D721Med (cell line): ENCODE measurements around the gene IRGQ.

Experiments used
- DNase-seq: peaks from one replicate; pipeline ENCODE4 v3.0.0; 2011; ENCODE audit warnings: low spot score; ENCODE audit not compliant: insufficient read length
- FAIRE-seq: peaks from 2 replicates; lab custom pipeline; 2011; peaks lifted over from hg19 to GRCh38; lab: Jason Lieb, UNC
- TF ChIP-seq, protein P1 (sequence below): IDR thresholded peaks from 2 replicates; pipeline ENCODE4 v1.5.1; 2012; ENCODE audit warnings: mild to moderate bottlenecking, control low read depth; ENCODE audit not compliant: insufficient read depth; ENCODE audit errors: missing control alignments

Gene IRGQ

DNA sequence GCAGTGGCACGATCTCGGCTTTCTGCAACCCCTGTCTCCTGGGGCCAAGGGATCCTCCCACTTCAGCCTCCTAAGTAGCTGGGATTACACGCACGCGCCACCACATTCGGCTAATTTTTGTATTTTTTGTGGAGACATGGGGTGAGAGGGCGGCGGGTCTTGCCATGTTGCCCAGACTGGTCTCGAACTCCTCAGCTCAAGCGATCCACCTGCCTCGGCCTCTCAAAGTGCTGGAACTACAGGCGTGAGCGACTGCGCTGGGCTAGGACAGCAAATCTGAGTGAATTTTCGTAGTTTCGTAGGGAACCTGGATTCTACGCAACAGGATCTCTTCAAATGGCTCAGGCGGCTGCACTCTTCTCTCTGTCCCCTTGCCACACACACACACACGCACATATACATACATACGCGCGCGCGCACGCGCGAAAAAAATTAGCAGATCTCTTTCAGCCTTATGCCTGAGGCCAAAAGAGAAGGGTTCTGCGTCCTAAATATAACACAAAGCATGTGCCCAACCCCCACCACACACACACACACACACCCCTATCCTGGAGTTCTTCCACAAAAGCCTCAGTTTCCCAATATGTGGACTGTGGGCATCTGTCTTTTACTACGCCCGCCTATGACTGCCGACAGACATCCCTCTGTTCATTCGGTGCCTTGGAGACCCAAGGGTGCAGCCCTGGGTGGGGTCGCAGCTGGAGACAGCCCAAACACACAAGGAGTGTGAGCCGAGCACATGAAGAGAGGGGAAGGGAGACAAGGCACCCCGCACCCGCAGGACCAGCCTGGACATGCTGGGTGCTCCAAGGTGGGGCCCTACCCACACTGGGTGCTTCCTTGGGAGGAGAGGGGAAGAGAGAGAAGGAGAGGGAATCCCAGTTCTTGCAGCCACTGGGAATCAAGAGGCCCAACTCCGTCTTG lies 19.7 kb downstream of the IRGQ start:
- DNase-seq = no peak
- no peak for FAIRE-seq

DNA sequence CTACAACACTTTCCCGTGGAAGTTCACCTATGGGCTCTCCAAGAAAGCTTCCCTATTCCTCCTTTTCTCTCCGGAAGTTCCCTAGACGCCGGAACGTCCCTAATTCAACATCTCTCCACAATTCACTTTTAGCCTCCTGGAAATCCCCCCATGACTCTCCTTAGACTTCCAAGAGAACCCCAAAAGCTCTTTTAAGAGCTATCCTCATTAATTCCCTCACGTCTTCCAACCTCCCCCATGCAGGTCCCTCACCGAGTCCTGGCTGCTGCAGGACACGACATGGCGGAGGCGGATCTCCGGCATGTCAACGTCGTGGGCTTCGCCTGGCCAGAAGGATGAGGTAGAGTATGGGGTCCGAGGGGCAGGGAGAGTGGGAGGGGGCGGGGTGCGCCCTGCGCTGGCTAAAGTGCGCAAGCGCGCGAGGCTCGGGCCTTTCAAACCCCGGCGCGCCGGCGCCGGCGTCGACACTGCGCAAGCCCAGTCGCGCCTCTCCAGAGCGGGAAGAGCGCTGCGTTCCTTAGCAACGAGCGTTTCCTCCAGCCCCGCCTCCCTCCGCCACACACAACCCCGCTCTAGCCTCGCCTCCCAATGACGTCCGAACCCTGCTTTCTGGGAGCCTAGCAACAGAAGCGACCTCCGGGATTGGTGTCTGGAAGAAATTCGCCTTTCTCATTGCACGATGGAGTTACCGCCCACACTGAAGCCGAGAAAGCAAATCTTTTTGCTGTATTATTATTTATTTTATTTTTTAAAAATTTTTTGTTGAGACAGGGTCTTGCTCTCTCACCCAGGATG lies 20.6 kb downstream of the IRGQ start, which contains the start of the genes PINLYP and XRCC1:
Gene PINLYP (plus strand): TSS at position 646 of the 795 bp plus-strand sequence. CDS start 1,391 bp downstream, outside the sequence.
Gene XRCC1 (minus strand): TSS at position 372 of the 795 bp plus-strand sequence. CDS start 69 bp downstream, at position 303.
- peak; percentile 88 for DNase-seq
- no peak for FAIRE-seq
- TF ChIP-seq, protein P1, sequence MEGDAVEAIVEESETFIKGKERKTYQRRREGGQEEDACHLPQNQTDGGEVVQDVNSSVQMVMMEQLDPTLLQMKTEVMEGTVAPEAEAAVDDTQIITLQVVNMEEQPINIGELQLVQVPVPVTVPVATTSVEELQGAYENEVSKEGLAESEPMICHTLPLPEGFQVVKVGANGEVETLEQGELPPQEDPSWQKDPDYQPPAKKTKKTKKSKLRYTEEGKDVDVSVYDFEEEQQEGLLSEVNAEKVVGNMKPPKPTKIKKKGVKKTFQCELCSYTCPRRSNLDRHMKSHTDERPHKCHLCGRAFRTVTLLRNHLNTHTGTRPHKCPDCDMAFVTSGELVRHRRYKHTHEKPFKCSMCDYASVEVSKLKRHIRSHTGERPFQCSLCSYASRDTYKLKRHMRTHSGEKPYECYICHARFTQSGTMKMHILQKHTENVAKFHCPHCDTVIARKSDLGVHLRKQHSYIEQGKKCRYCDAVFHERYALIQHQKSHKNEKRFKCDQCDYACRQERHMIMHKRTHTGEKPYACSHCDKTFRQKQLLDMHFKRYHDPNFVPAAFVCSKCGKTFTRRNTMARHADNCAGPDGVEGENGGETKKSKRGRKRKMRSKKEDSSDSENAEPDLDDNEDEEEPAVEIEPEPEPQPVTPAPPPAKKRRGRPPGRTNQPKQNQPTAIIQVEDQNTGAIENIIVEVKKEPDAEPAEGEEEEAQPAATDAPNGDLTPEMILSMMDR = no peak

More for the DNA sequence above, 19.7 kb downstream of the IRGQ start:
- TF ChIP-seq, protein P1 = no peak

DNA sequence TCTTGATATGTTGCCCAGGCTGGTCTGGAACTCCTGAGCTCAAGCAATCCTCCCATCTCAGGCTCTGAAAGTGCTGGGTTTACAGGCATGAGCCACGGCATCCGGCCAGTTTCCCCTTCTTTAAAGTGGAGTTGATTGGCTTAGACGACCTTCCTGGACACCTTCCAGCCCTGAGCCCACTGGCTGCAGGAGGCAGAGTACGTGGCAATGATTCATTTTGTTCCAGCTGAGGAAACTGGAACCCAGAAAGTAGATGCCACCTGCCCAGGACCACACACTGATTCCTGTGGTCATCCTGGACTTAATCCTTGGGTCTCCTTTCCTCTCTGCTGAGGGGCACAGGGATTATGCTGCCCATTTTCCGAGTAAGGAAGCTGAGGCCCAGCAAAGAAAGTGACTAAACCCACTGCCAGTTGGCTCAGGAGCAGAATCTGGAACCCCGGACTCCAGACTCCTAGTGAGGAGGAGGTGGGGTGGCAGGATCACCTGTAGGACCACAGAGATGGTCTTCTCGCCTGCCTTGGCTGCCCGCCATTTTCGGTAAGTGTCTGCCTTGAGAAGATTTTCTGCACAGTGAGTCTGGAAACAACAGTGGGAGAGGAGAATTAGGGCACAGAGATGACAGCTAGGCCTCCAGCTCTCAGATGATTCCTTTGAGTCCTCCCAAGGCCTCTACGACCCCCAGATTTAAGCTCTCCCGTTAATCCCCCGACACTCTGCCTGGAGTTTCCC lies 21.3 kb downstream of the IRGQ start:
- DNase-seq (no peak), FAIRE-seq (no peak)

DNA sequence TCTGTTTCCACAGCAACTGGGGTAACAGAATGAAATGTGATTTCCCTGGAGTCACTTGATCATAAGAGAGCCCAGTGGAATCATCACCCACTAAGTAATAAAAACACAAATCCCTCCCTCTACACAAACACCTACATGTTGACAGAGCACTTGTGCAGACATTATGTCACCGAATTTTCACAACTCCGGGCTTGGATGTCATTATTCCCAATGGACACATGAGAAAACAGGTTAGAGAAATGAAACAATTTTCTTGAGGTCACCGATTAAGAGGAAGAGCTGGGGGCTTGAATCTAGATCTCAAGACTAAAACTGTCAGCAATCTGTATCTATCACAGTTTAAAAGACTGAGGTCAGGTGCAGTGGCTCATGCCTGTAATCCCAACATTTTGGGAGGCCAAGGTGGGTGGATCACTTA lies 23.8 kb downstream of the IRGQ start:
- no peak for FAIRE-seq
- TF ChIP-seq, protein P1 = no peak
- no peak for DNase-seq

More for the DNA sequence above, 21.3 kb downstream of the IRGQ start:
- TF ChIP-seq, protein P1 = no peak

DNA sequence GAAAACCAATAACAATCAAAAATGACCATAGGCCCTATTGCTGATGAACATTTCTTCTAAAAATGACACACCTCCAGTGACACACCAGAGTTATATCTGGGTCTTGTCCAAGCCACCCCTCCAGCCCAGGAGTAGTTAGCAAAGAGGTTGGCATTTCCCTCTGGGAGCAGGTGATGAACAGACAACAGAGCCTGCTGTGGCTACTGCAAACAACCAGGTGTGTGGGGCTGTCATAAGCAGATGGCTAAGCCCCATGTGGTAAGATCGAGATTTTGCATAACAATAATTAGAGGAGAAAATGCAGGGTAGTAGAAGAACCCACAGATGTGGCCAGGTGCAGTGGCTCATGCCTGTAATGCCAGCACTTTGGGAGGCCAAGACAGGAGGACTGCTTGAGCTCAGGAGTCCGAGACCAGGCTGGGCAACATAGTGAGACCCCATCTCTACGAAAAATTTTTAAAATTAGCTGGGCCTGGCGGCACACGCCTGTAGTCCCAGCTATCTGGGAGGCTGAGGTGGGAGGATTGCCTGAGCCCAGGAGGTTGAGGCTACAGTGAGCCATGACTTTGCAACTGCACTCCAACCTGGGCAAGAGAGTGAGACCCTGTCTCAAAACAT lies 25.7 kb downstream of the IRGQ start:
- TF ChIP-seq, protein P1 = no peak
- DNase-seq (no peak), FAIRE-seq (no peak)

DNA sequence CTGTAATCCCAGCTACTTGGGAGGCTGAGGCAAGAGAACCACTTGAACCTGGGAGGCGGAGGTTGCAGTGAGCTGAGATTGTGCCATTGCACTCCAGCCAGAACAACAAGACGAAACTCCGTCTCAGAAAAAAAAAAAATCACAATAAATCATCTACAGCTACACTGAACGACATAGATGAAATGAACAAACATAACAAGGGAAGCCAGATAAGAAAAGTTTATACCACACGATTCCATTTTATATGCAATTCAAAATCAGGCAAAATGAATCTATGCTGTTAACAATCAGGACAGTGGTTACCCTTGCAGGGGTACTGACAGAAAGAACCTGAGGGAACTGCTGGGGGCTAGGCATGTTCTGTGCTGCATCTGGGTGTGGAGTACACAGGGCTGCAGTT lies 26.3 kb downstream of the IRGQ start:
- DNase-seq (no peak), FAIRE-seq (no peak)
- TF ChIP-seq, protein P1 = no peak
